Activated gamma-delta T cell (primary cell): ENCODE measurements around the gene ABTB1.
A peak's percentile ranks its signal among the peaks of the same experiment; 100 is the strongest.

Experiments
- DNase-seq: peaks from one replicate; lab custom pipeline; 2025; lab: John Stamatoyannopoulos, UW
- total RNA-seq, 2 donors: gene quantifications; one replicate each; lab custom pipeline; 2026; lab: John Stamatoyannopoulos, UW

The ABTB1 gene
- total RNA-seq, result 80.0 to 105 reads per million in 2 donors

- DNase-seq, result peak; percentile 75
These were observed at the start of gene ABTB1 for GRCh38 chr3:127672429-127673190. Gene ABTB1, plus strand, starts transcription at chr3:127672952. Its CDS starts 74 bp downstream, at chr3:127673026.

- DNase-seq, result no peak
These were observed 48.7 kb upstream of the ABTB1 start for GRCh38 chr3:127624063-127624462.

GRCh38 chr3:127625821-127626220, 46.9 kb upstream of the ABTB1 start:
- no peak for DNase-seq

- no peak for DNase-seq
These were observed 44.3 kb upstream of the ABTB1 start for GRCh38 chr3:127628426-127628787.

GRCh38 chr3:127628788-127629466, 43.8 kb upstream of the ABTB1 start, which contains the start of gene PODXL2:
Gene PODXL2, plus strand, starts transcription at chr3:127629185. Its CDS starts 35 bp downstream, at chr3:127629220.
- peak; percentile 22 for DNase-seq

GRCh38 chr3:127629467-127630403, 43.0 kb upstream of the ABTB1 start:
- DNase-seq, result peak; percentile 56

GRCh38 chr3:127630811-127631714, 41.7 kb upstream of the ABTB1 start:
- DNase-seq, result no peak

- no peak for DNase-seq
These were observed 40.5 kb upstream of the ABTB1 start for GRCh38 chr3:127632035-127632820.

GRCh38 chr3:127634653-127635052, 38.1 kb upstream of the ABTB1 start:
- no peak for DNase-seq

- no peak for DNase-seq
These were observed 35.2 kb upstream of the ABTB1 start for GRCh38 chr3:127637546-127637945.

- no peak for DNase-seq
These were observed 34.8 kb upstream of the ABTB1 start for GRCh38 chr3:127637971-127638370.

GRCh38 chr3:127639173-127640041, 33.3 kb upstream of the ABTB1 start:
- no peak for DNase-seq

- no peak for DNase-seq
These were observed 32.8 kb upstream of the ABTB1 start for GRCh38 chr3:127640042-127640355.

GRCh38 chr3:127644641-127645370, 27.9 kb upstream of the ABTB1 start:
- DNase-seq, result no peak

- DNase-seq, result no peak
These were observed 27.3 kb upstream of the ABTB1 start for GRCh38 chr3:127645371-127646015.

- no peak for DNase-seq
These were observed 26.2 kb upstream of the ABTB1 start for GRCh38 chr3:127646501-127647046.

GRCh38 chr3:127647166-127647844, 25.4 kb upstream of the ABTB1 start:
- no peak for DNase-seq
